H1 (cell line): ENCODE data around the gene KCP. TPM values are rescaled to one million over a fixed set of nuclear protein-coding genes. Genes with fewer than 3 reads are reported as not detected.

Experiments used
- CTCF ChIA-PET: fragments of 300-600 bp; sonication (Branson Sonifier 250); formaldehyde crosslinking; loops from one replicate; lab custom pipeline; 2021; ENCODE audit not compliant: partially characterized antibody; lab: Charles Lee
- POLR2A ChIA-PET: fragments of 300-600 bp; sonication (Branson Sonifier 250); formaldehyde crosslinking; loops from one replicate; lab custom pipeline; 2021; ENCODE audit warnings: inconsistent platforms; ENCODE audit not compliant: partially characterized antibody; lab: Charles Lee
- DNase-seq, 2 experiments: peaks; one replicate each; pipeline versions ENCODE4 v3.0.0 to v3.0.0-alpha.2; 2010 to 2022; ENCODE audit warnings: low spot score in 2 of 2, low read depth in 1 of 2, mixed read lengths in 1 of 2
- FAIRE-seq: peaks from 2 replicates; lab custom pipeline; 2011; peaks lifted over from hg19 to GRCh38; lab: Jason Lieb, UNC
- H2AFZ ChIP-seq: 2 replicates; pipeline ENCODE4 v1.8.1; 2012; ENCODE audit warnings: low read length, inconsistent platforms
- H2AK5ac ChIP-seq: 2 replicates; pipeline ENCODE4 v1.6.1; 2013; ENCODE audit warnings: low read depth, low read length
- H2BK120ac ChIP-seq: replicated peaks from 2 replicates; pipeline ENCODE3; 2013; ENCODE audit warnings: low read depth, low read length, inconsistent platforms
- H2BK12ac ChIP-seq: 2 replicates; pipeline ENCODE4 v1.6.1; 2013; ENCODE audit warnings: low read depth, low read length
- H2BK15ac ChIP-seq: 2 replicates; pipeline ENCODE4 v1.6.1; 2013; ENCODE audit warnings: low read length
- H2BK20ac ChIP-seq: 2 replicates; pipeline ENCODE4 v1.6.1; 2013; ENCODE audit warnings: low read length
- H2BK5ac ChIP-seq: 2 replicates; pipeline ENCODE4 v1.6.1; 2013; ENCODE audit warnings: low read depth, low read length
- H3K14ac ChIP-seq: 2 replicates; pipeline ENCODE4 v1.6.1; 2013; ENCODE audit warnings: inconsistent platforms; ENCODE audit not compliant: insufficient read length
- H3K18ac ChIP-seq: 2 replicates; pipeline ENCODE4 v1.6.1; 2013; ENCODE audit warnings: low read length; ENCODE audit errors: extremely low read depth
- H3K23ac ChIP-seq: 2 replicates; pipeline ENCODE4 v1.6.1; 2013; ENCODE audit warnings: inconsistent platforms; ENCODE audit not compliant: insufficient read length
- H3K23me2 ChIP-seq: 2 replicates; pipeline ENCODE4 v1.6.1; 2013; ENCODE audit warnings: low read depth, low read length
- H3K27ac ChIP-seq: 2 replicates; pipeline ENCODE4 v1.6.1; 2011; ENCODE audit warnings: low read depth, low read length, inconsistent platforms
- H3K27me3 ChIP-seq, 4 experiments: replicated peaks in 1 of 4; 1 replicate in 1 of 4; 2 replicates in 3 of 4; pipeline versions ENCODE4 v1.6.1 to v1.8.1; 2011 to 2013; ENCODE audit warnings: low read length in 3 of 4, mild to moderate bottlenecking in 3 of 4, inconsistent platforms in 2 of 4, mixed read lengths in 2 of 4, moderate library complexity in 1 of 4; ENCODE audit not compliant: control insufficient read depth in 3 of 4, insufficient read depth in 3 of 4; ENCODE audit errors: extremely low read depth in 1 of 4
- H3K36me3 ChIP-seq, 4 experiments: 2 replicates each; pipeline versions ENCODE4 v1.6.1 to v1.8.1; 2011 to 2013; ENCODE audit warnings: mild to moderate bottlenecking in 4 of 4, low read length in 3 of 4, moderate library complexity in 2 of 4, control low read depth in 1 of 4, inconsistent platforms in 1 of 4; ENCODE audit not compliant: insufficient read depth in 4 of 4, control insufficient read depth in 2 of 4
- H3K4ac ChIP-seq: replicated peaks from 2 replicates; pipeline ENCODE3; 2013; ENCODE audit warnings: low read length, low read depth, mixed read lengths, inconsistent platforms; ENCODE audit not compliant: insufficient read length
- H3K4me1 ChIP-seq, 4 experiments: replicated peaks in 1 of 4; 1 replicate in 1 of 4; 2 replicates in 3 of 4; pipeline versions ENCODE4 v1.6.1 to v1.8.1; 2011 to 2013; ENCODE audit warnings: low read length in 3 of 4, inconsistent platforms in 2 of 4, mixed read lengths in 1 of 4; ENCODE audit not compliant: insufficient read depth in 4 of 4, control insufficient read depth in 3 of 4
- H3K4me2 ChIP-seq, 2 experiments: 2 replicates each; pipeline versions ENCODE4 v1.6.1 to v1.8.1; 2011 to 2013; ENCODE audit warnings: low read depth in 2 of 2, low read length in 2 of 2, control low read depth in 1 of 2, inconsistent platforms in 1 of 2, mild to moderate bottlenecking in 1 of 2; ENCODE audit not compliant: insufficient read depth in 1 of 2
- H3K4me3 ChIP-seq, 4 experiments: fragments of 200-600, 300-600 bp in 1 of 4; sonication (generic), shearing (Covaris generic), sonication (Bioruptor Twin) in 1 of 4; 2 replicates each; pipeline versions ENCODE4 v1.5.1 to v1.8.1; 2011 to 2016; ENCODE audit warnings: low read length in 4 of 4, low read depth in 3 of 4, control low read depth in 2 of 4, inconsistent platforms in 2 of 4, mild to moderate bottlenecking in 2 of 4, mixed read lengths in 1 of 4, moderate library complexity in 1 of 4; ENCODE audit not compliant: insufficient read depth in 2 of 4; ENCODE audit errors: extremely low read depth in 1 of 4
- H3K56ac ChIP-seq: replicated peaks from 2 replicates; pipeline ENCODE3; 2013; ENCODE audit warnings: low read depth, mild to moderate bottlenecking, mixed read lengths, low read length, inconsistent platforms; ENCODE audit not compliant: insufficient read length
- H3K79me1 ChIP-seq: 2 replicates; pipeline ENCODE4 v1.6.1; 2013; ENCODE audit warnings: low read depth, low read length, control low read depth
- H3K79me2 ChIP-seq, 2 experiments: 2 replicates each; pipeline versions ENCODE4 v1.6.1 to v1.8.1; 2012 to 2013; ENCODE audit warnings: low read length in 2 of 2, mild to moderate bottlenecking in 2 of 2, inconsistent platforms in 1 of 2; ENCODE audit not compliant: insufficient read depth in 2 of 2, control insufficient read depth in 1 of 2
- H3K9ac ChIP-seq, 4 experiments: replicated peaks in 1 of 4; 1 replicate in 1 of 4; 2 replicates in 3 of 4; pipeline versions ENCODE4 v1.6.1 to v1.8.1; 2011 to 2013; ENCODE audit warnings: low read depth in 3 of 4, low read length in 3 of 4, control low read depth in 2 of 4, mild to moderate bottlenecking in 2 of 4, moderate library complexity in 2 of 4, inconsistent platforms in 1 of 4; ENCODE audit errors: extremely low read depth in 1 of 4
- H3K9me3 ChIP-seq, 2 experiments: 2 replicates each; pipeline versions ENCODE4 v1.6.1 to v1.8.1; 2012 to 2013; ENCODE audit warnings: mild to moderate bottlenecking in 2 of 2, moderate library complexity in 2 of 2, control low read depth in 1 of 2, inconsistent platforms in 1 of 2, low read depth in 1 of 2, low read length in 1 of 2, mixed read lengths in 1 of 2; ENCODE audit not compliant: insufficient read depth in 2 of 2
- H4K20me1 ChIP-seq, 2 experiments: replicated peaks in 1 of 2; 2 replicates each; pipeline versions ENCODE3 to v1.8.1; 2011 to 2013; ENCODE audit warnings: inconsistent platforms in 2 of 2, low read length in 2 of 2, mild to moderate bottlenecking in 1 of 2; ENCODE audit not compliant: insufficient read depth in 2 of 2, control insufficient read depth in 1 of 2
- H4K5ac ChIP-seq: 2 replicates; pipeline ENCODE4 v1.6.1; 2013; ENCODE audit warnings: low read length, low read depth, mixed read lengths, inconsistent platforms; ENCODE audit not compliant: insufficient read length
- H4K8ac ChIP-seq: 2 replicates; pipeline ENCODE4 v1.8.0; 2013; ENCODE audit warnings: mild to moderate bottlenecking, moderate library complexity, low read length, inconsistent platforms; ENCODE audit not compliant: insufficient read depth; ENCODE audit errors: extremely low read depth
- H4K91ac ChIP-seq: replicated peaks from 2 replicates; pipeline ENCODE3; 2013; ENCODE audit warnings: low read length, mixed read lengths, inconsistent platforms; ENCODE audit not compliant: insufficient read length
- ASH2L ChIP-seq: fragments of 200-600, 300-600 bp; sonication (generic); IDR thresholded peaks from one replicate; pipeline ENCODE4 v1.7.1; 2017; ENCODE audit warnings: low read length
- EZH2 ChIP-seq: fragments of 200-600 bp; sonication (generic); IDR thresholded peaks from 2 replicates; pipeline ENCODE4 v1.7.1; 2012; ENCODE audit warnings: low read depth, mild to moderate bottlenecking, moderate library complexity, low read length, inconsistent platforms; ENCODE audit not compliant: severe bottlenecking
- KDM4A ChIP-seq: IDR thresholded peaks from one replicate; pipeline ENCODE4 v1.7.1; 2012; ENCODE audit warnings: low read depth, mild to moderate bottlenecking, moderate library complexity, low read length, inconsistent platforms; ENCODE audit not compliant: severe bottlenecking
- SAP30 ChIP-seq: fragments of 300-600 bp; sonication (generic); IDR thresholded peaks from 2 replicates; pipeline ENCODE4 v1.7.1; 2012; ENCODE audit warnings: low read length, moderate library complexity, mild to moderate bottlenecking, inconsistent platforms; ENCODE audit not compliant: insufficient read depth, insufficient replicate concordance
- SIN3A ChIP-seq, 2 experiments: IDR thresholded peaks in 1 of 2; conservative IDR thresholded peaks in 1 of 2; 2 replicates each; pipeline ENCODE4 v1.6.1; 2011 to 2012; ENCODE audit warnings: low read length in 2 of 2, improper control_type of control experiment in 1 of 2, low read depth in 1 of 2, mild to moderate bottlenecking in 1 of 2
- SP1 ChIP-seq: IDR thresholded peaks from 2 replicates; pipeline ENCODE4 v1.6.1; 2011; ENCODE audit warnings: low read depth, low read length
- SUZ12 ChIP-seq: fragments of 200-600 bp; sonication (generic); IDR thresholded peaks from 2 replicates; pipeline ENCODE4 v1.6.1; 2012; ENCODE audit warnings: mild to moderate bottlenecking, inconsistent platforms, low read length, moderate library complexity, mixed read lengths
- whole genome bisulfite sequencing, 2 experiments: shearing (Covaris generic) in 1 of 2; methylation state at CpG; one replicate each; pipeline versions ENCODE4 v1.1.6 to v1.1.7; 2013 to 2015; ENCODE audit warnings: low lambda C conversion rate in 2 of 2, mixed read lengths in 2 of 2, inconsistent platforms in 1 of 2, low coverage in 1 of 2, missing lambda C conversion rate in 1 of 2; ENCODE audit not compliant: insufficient replicate concordance in 2 of 2, insufficient coverage in 1 of 2, insufficient read length in 1 of 2; ENCODE audit errors: extremely low coverage in 1 of 2, missing lambda C conversion rate in 1 of 2; 5-methylcytosine and 5-hydroxymethylcytosine counted together
- polyA plus RNA-seq, 7 experiments: library from polyadenylated mRNA; depleted of rRNA in 3 of 7; stranded (reverse) in 5 of 7; unstranded in 2 of 7; fragments of >200 nt in 5 of 7; fragments of 200-250 nt in 2 of 7; gene quantifications; 1 replicate in 5 of 7; 2 replicates in 1 of 7; 4 replicates in 1 of 7; pipeline versions ENCODE4 v1.2.1 to v1.2.3, GENCODE V29; 2011 to 2013; ENCODE audit warnings: missing spikeins in 2 of 7, mixed read lengths in 2 of 7
- total RNA-seq: library from RNA; stranded (reverse); fragmentation: NEBNext Ultra II Directional; extraction: Animal tissue kit (Norgen Biotek cat#: 25700); gene quantifications from 2 replicates; pipeline ENCODE4 v1.2.1, GENCODE V29; 2021

Gene KCP
- total and polyA plus RNA-seq, 2 of the 8 experiments (the other 6 are each of a cell fraction or from before 2014, with no cell fraction given), result 1.3 to 2.0 TPM

DNA sequence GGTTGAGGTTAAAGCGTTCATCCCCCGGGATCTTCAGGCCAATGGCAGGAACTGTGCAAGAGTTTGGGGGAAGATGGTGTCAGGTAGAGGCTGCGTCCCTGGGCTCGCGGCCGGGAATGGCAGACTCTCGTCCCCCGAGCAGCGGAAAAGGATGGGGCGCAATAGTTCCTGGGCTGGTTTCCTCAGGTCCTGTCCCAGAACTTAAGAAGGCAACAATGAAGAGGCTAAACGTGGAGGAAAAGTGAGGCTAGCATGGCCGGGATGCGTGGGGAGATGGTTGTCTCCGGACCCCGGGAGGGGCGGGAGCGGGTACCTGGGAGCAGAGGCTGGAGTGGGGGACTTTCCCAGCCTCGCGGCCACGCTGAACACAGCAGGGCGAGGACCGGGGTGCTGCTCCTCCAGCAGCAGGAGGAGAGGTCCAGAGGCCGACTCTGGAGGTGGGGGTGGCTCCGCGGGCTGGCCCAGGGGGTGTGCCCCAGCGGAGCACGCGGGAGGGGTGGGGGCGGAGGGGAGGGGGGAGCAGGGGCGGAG is 28.1 kb upstream of the KCP start:
- Histone ChIP-seq H2BK12ac (no peak overlapping the region; the same call in 1 of the 2 replicates), H4K8ac (peak overlapping the region; percentile 57), H4K20me1 (peaks cover 0 to 3% of the 10 kb centered on the region in 2 experiments), H2BK120ac (no peak overlapping the region), H2BK20ac (no peak overlapping the region), H4K91ac (no peak overlapping the region), H2BK5ac (no peak overlapping the region), H3K9me3 (no peaks in the 10 kb centered on the region), H2AFZ (peak overlapping the region; percentile 72), H3K23me2 (peaks cover 14% of the 10 kb centered on the region; the same call in 1 of the 2 replicates), H3K4ac (no peak overlapping the region), H3K79me2 (no peaks in the 10 kb centered on the region), H4K5ac (no peak overlapping the region), H3K27me3 (peaks cover 24 to 54% (median 38%) of the 10 kb centered on the region in 4 experiments), H3K14ac (no peak overlapping the region), H3K56ac (no peak overlapping the region), H3K18ac (peak overlapping the region; percentile 48; the same call in 1 of the 2 replicates), H3K9ac (no peak overlapping the region), H2AK5ac (no peak overlapping the region), H3K79me1 (no peaks in the 10 kb centered on the region), H3K4me3 (peak overlapping the region; percentile 22 to 69 (median 58)), H3K4me2 (peak overlapping the region; percentile 66 to 100), H3K36me3 (no peaks in the 10 kb centered on the region), H3K27ac (no peak overlapping the region), H3K23ac (no peak overlapping the region), H2BK15ac (no peak overlapping the region), H3K4me1 (peaks cover 0 to 7% (median 3%) of the 10 kb centered on the region in 4 experiments; a peak in 2 of 7 replicates)
- POLR2A ChIA-PET, result interaction anchor here (1.0 kb wide), 1 partner anchor 88 kb away, joined by 3 read pairs; no protein-coding TSS in a partner anchor
- WGBS, 2 experiments, result 6% methylated on average over 25 of the region's 30 CpGs; no CpG with 5 or more reads in 1 of the 2 experiments
- no peak for FAIRE-seq
- CTCF ChIA-PET, result interaction anchor here (1.4 to 2.3 kb wide), 4 partner anchors 9 to 14 kb away, joined by 3 to 11 read pairs (median 6); no protein-coding TSS in a partner anchor
- TF ChIP-seq SUZ12 (peak; percentile 78; the same call in 1 of the 2 replicates), SAP30 (no peak), KDM4A (peak; percentile 29), ASH2L (no peak), SP1 (no peak), EZH2 (peak; percentile 76), SIN3A (conservative IDR thresholded peaks at IDR 0.05 in 1 of 2, IDR thresholded peaks at IDR 0.05 in 1 of 2; ENCODE audit: low read depth in 1 of 2, low read length in 2 of 2) (0 out of 4 replicates have a peak, but pooled peaks of 1 of the 2 experiments have one; percentile 4)
- no peak for DNase-seq
